Tibial nerve (tissue), 4 donors: ENCODE results near the gene ALDOB. TPM values are rescaled to one million over a fixed set of nuclear protein-coding genes. Genes with fewer than 3 reads are reported as not detected.

Experiments
- DNase-seq, 2 donors: peaks; one replicate each; pipeline ENCODE4 v3.0.0-alpha.2; 2019; ENCODE audit warnings: low spot score in 2 of 2
- H3K27ac ChIP-seq, 4 donors: fragments of 200-600 bp; sonication (generic) in 3 of 4; one replicate each; pipeline ENCODE4 v1.5.1; 2017 to 2019; ENCODE audit warnings: mild to moderate bottlenecking in 1 of 4
- H3K27me3 ChIP-seq, 2 donors: fragments of 200-600 bp; sonication (generic) in 1 of 2; one replicate each; pipeline versions ENCODE4 v1.5.1 to v1.6.0; 2017 to 2019
- H3K36me3 ChIP-seq, 3 donors: fragments of 200-600 bp; sonication (generic); one replicate each; pipeline ENCODE4 v1.5.1; 2018 to 2019
- H3K4me1 ChIP-seq, 4 donors: fragments of 200-600 bp; sonication (generic) in 3 of 4; one replicate each; pipeline ENCODE4 v1.5.1; 2017 to 2019
- H3K4me3 ChIP-seq, 4 donors: fragments of 200-600 bp; sonication (generic) in 3 of 4; one replicate each; pipeline ENCODE4 v1.5.1; 2017 to 2019; ENCODE audit warnings: mild to moderate bottlenecking in 1 of 4, moderate library complexity in 1 of 4
- H3K9me3 ChIP-seq, 4 donors: fragments of 200-600 bp; sonication (generic) in 3 of 4; one replicate each; pipeline ENCODE4 v1.5.1; 2017 to 2019
- EP300 ChIP-seq, 2 donors: sonication (generic); formaldehyde crosslinking; IDR thresholded peaks; one replicate each; pipeline ENCODE4 v1.6.1; 2017; ENCODE audit warnings: antibody characterized with exemption in 2 of 2, mild to moderate bottlenecking in 1 of 2
- POLR2A ChIP-seq, 2 donors: fragments of 450-650 bp; IDR thresholded peaks; one replicate each; pipeline ENCODE4 v1.6.1; 2017; ENCODE audit warnings: antibody characterized with exemption in 2 of 2, mild to moderate bottlenecking in 2 of 2, moderate library complexity in 2 of 2
- WGBS, 2 donors: methylation state at CpG; one replicate each; pipeline ENCODE4 v1.1.5; 2018; 5-methylcytosine and 5-hydroxymethylcytosine counted together
- total RNA-seq, 4 donors: library from RNA; depleted of rRNA; stranded (reverse); fragments of >200 nt; gene quantifications; one replicate each; pipeline ENCODE4 v1.1.0, GENCODE V29; 2016
- TF ChIP-seq, protein P1 (sequence below), 5 experiments: fragments of 200-600 bp in 3 of 5; fragments of 450-650 bp in 2 of 5; sonication (generic) in 3 of 5; IDR thresholded peaks; one replicate each; pipeline ENCODE4 v1.5.1; 2016 to 2019; ENCODE audit warnings: antibody characterized with exemption in 5 of 5, mild to moderate bottlenecking in 3 of 5, moderate library complexity in 2 of 5

Gene ALDOB
- total RNA-seq, 4 donors from 2014 or later: not detected

GRCh38 chr9:101419863-101420262 lies 15.7 kb downstream of the ALDOB start:
- Histone ChIP-seq H3K36me3 (peaks cover 0 to 44% (median 0%) of the 10 kb centered on the region in 3 donors), H3K4me1 (no peaks in the 10 kb centered on the region), H3K27ac (no peak overlapping the region), H3K27me3 (no peaks in the 10 kb centered on the region), H3K9me3 (peaks cover 0 to 53% (median 7%) of the 10 kb centered on the region in 4 donors), H3K4me3 (no peak overlapping the region)
- DNase-seq: no peak
- no peak for TF ChIP-seq POLR2A (IDR thresholded peaks at IDR 0.05)
- TF ChIP-seq EP300 (IDR thresholded peaks at IDR 0.05): no peak
- TF ChIP-seq, protein P1, sequence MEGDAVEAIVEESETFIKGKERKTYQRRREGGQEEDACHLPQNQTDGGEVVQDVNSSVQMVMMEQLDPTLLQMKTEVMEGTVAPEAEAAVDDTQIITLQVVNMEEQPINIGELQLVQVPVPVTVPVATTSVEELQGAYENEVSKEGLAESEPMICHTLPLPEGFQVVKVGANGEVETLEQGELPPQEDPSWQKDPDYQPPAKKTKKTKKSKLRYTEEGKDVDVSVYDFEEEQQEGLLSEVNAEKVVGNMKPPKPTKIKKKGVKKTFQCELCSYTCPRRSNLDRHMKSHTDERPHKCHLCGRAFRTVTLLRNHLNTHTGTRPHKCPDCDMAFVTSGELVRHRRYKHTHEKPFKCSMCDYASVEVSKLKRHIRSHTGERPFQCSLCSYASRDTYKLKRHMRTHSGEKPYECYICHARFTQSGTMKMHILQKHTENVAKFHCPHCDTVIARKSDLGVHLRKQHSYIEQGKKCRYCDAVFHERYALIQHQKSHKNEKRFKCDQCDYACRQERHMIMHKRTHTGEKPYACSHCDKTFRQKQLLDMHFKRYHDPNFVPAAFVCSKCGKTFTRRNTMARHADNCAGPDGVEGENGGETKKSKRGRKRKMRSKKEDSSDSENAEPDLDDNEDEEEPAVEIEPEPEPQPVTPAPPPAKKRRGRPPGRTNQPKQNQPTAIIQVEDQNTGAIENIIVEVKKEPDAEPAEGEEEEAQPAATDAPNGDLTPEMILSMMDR (IDR thresholded peaks at IDR 0.05): no peak
- 85 to 95% methylated on average over 2 of the region's 2 CpGs for WGBS, 2 donors

DNA sequence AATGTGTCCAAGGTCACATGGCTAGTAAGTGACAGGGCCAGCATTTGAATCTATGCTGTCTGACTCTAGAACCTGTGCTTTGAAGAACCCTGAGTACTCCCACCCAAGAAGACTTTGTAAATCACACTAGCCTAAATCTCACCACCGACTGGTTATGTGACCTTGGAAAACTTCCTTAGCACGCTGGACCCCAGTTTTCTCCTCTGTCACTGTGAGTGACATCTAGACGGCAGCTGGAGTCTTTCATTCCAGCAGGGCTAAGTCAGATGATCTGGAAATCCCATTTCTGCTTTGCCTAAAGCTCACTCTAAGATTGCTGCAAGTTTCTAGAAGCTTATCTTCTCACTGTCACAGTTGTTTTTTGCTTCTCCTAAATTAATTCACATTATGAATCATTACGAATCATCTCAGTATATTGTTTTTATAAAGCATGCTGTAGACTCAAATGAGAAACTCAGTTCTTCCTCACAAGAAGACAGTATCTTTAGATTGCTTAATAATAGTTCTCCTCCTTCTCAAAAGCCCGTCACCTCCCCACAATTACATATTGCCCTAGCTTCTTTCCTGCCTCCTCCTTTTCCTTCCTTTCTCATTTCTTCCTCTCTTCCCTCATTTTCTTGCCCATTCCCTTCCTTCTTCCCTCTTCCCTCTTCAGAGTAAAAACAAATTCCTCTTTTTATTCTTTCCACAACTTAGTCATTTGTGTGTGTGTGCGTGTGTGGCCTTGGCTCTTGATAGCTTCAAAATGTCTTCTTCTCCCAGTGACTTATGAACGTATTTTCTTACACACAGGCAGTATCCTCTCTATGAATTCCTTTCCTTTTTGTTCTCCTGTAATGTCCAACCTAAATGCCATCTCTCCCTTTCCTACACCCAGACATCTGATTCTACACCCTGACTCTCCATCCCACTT lies 16.8 kb downstream of the ALDOB start:
- H3K4me1 ChIP-seq: no peaks in the 10 kb centered on the region
- peaks cover 0 to 55% (median 0%) of the 10 kb centered on the region in 3 donors for H3K36me3 ChIP-seq
- peaks cover 0 to 64% (median 12%) of the 10 kb centered on the region in 4 donors for H3K9me3 ChIP-seq
- no peaks in the 10 kb centered on the region for H3K27me3 ChIP-seq
- 79 to 83% methylated on average over 7 of the region's 7 CpGs for WGBS, 2 donors
- H3K4me3 ChIP-seq: no peak overlapping the region
- TF ChIP-seq, protein P1 (IDR thresholded peaks at IDR 0.05): no peak
- TF ChIP-seq EP300 (IDR thresholded peaks at IDR 0.05): no peak
- TF ChIP-seq POLR2A (IDR thresholded peaks at IDR 0.05): no peak
- DNase-seq: no peak
- no peak overlapping the region for H3K27ac ChIP-seq

DNA sequence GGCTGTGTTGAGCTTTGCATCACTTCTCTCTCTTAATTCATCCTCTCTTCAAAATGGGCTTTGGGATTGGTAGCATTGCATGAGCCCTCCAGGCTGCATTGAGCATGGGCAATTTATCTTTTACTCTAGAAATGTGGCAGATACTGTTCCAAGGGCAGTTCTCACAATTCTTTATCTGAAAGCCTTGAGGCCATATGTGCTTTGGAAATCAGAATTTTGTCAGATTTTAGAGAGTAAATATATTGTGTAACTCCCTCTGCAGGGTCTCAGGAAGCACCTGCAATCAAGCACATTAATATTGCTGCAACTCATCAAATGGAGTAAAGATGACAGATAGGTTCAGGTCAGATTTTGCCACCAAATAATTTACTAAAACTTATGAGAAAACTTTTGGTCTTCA lies 17.6 kb downstream of the ALDOB start:
- Histone ChIP-seq H3K9me3 (peaks cover 0 to 68% (median 16%) of the 10 kb centered on the region in 4 donors), H3K4me3 (no peak overlapping the region), H3K4me1 (no peaks in the 10 kb centered on the region), H3K27me3 (no peaks in the 10 kb centered on the region), H3K36me3 (peaks cover 0 to 63% (median 0%) of the 10 kb centered on the region in 3 donors), H3K27ac (no peak overlapping the region)
- TF ChIP-seq POLR2A (IDR thresholded peaks at IDR 0.05) (no peak), EP300 (IDR thresholded peaks at IDR 0.05) (no peak)
- TF ChIP-seq, protein P1 (IDR thresholded peaks at IDR 0.05): no peak
- no peak for DNase-seq

- H3K36me3 ChIP-seq: peaks cover 0 to 68% (median 0%) of the 10 kb centered on the region in 3 donors
- H3K4me1 ChIP-seq: no peaks in the 10 kb centered on the region
- no peak overlapping the region for H3K4me3 ChIP-seq
- TF ChIP-seq POLR2A (IDR thresholded peaks at IDR 0.05) (no peak), EP300 (IDR thresholded peaks at IDR 0.05) (no peak)
- TF ChIP-seq, protein P1 (IDR thresholded peaks at IDR 0.05): no peak
- H3K27ac ChIP-seq: no peak overlapping the region
- H3K9me3 ChIP-seq: peaks cover 0 to 70% (median 18%) of the 10 kb centered on the region in 4 donors
- no peaks in the 10 kb centered on the region for H3K27me3 ChIP-seq
- no peak for DNase-seq
These were observed 18.2 kb downstream of the ALDOB start for GRCh38 chr9:101417389-101417788.

DNA sequence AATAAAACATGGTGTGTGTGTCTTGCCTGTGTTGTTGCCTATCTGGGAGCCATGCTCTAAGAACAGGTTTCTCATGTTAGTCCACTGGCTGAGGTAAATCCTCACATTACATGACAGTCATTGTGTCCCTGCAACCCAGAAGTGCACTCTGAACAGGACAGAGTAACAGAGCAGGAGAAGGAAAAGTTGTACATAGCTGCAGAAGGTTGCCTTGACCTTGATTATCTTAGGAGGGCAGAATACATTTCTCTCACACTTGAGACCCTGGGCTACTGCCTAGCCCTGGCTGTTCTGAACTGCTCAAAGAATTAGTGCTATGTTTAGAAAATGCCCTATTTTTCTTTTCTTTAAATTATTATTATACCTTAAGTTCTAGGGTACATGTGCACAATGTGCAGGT lies 20.0 kb downstream of the ALDOB start:
- Histone ChIP-seq H3K36me3 (peaks cover 0 to 69% (median 0%) of the 10 kb centered on the region in 3 donors), H3K9me3 (peaks cover 0 to 83% (median 26%) of the 10 kb centered on the region in 4 donors), H3K27ac (no peak overlapping the region), H3K4me3 (no peak overlapping the region), H3K27me3 (no peaks in the 10 kb centered on the region), H3K4me1 (no peaks in the 10 kb centered on the region)
- no peak for DNase-seq
- TF ChIP-seq EP300 (IDR thresholded peaks at IDR 0.05): no peak
- TF ChIP-seq, protein P1 (IDR thresholded peaks at IDR 0.05): no peak
- TF ChIP-seq POLR2A (IDR thresholded peaks at IDR 0.05): no peak
